GM11168 (cell line): ENCODE measurements around the gene DENND1B.
"Not testable (repeated sequence)": the region's sequence is repeated elsewhere in the genome, so short reads cannot be mapped to it uniquely, and the experiment has no call there.

ENCODE experiments used
- in situ Hi-C: fragments of 300-500 bp; cut with MboI; formaldehyde crosslinking; loops from one replicate; pipeline ENCODE4 v1.12.0; 2022; ENCODE audit warnings: low sequenced_read_pairs; ENCODE audit not compliant: unreplicated experiment

The DENND1B gene

GRCh38 chr1:197787056-197787455, 11.8 kb upstream of the DENND1B start:
- in situ Hi-C loops = no loop called here

GRCh38 chr1:197786280-197786679, 11.0 kb upstream of the DENND1B start:
- in situ Hi-C loops = no loop called here

DNA sequence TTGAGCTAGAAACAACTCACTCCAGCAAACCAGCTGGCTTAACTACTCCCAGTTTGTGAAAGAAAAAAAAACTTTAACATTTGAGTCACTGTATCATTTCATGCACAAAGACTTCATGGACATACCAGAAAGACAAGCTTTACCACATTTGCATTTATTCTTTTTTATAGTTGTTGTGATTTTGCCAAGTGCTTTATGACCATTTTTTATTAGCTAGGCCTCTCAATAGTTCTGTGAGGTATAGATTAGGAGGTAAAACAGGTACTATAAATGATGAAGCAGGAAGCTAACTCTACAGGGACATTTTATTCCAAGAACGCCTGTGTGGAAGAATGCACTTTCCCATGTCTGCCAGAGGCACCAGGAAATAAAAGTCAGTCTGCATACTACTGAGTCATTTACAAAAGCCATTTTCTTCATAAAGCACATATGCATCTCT, 8.2 kb upstream of the DENND1B start:
- in situ Hi-C loops = no loop called here

- in situ Hi-C loops = no loop called here
Observed at GRCh38 chr1:197782722-197783360, 7.6 kb upstream of the DENND1B start.

GRCh38 chr1:197781968-197782721, 6.9 kb upstream of the DENND1B start:
- in situ Hi-C loops = no loop called here

- in situ Hi-C loops = no loop called here
Observed at GRCh38 chr1:197779921-197780320, 4.6 kb upstream of the DENND1B start.

DNA sequence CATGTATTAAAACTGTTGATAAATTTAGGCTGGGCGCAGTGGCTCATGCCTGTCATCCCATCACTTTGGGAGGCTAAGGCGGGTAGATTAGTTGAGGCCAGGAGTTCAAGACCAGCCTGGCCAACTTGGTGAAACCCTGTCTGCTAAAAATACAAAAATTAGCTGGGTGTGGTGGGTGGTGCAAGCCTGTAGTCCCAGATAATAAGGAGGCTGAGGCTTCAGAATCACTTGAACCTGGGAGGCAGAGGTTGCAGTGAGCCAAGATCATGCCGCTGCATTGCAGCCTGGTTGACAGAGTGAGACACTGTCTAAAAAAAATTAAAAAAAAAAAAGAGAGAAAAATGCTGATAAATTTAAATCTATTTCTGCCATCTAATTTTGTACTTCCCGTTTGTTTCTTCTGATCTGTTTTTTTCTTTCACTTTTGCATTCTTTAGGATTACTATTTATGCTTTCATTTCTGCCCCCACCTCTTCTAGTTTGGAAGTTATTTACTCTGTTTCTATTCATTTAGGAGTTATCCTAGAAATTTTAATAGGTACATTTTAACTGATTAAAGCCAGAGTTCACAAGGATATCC, 3.2 kb upstream of the DENND1B start:
- in situ Hi-C loops = no loop called here

- in situ Hi-C loops = no loop called here
Observed at GRCh38 chr1:197776351-197777105, 1.2 kb upstream of the DENND1B start.

GRCh38 chr1:197774466-197775281, 606 bp downstream of the DENND1B start:
- in situ Hi-C loops = no loop called here

- in situ Hi-C loops = no loop called here
Observed at GRCh38 chr1:197773856-197774255, 1.4 kb downstream of the DENND1B start.

DNA sequence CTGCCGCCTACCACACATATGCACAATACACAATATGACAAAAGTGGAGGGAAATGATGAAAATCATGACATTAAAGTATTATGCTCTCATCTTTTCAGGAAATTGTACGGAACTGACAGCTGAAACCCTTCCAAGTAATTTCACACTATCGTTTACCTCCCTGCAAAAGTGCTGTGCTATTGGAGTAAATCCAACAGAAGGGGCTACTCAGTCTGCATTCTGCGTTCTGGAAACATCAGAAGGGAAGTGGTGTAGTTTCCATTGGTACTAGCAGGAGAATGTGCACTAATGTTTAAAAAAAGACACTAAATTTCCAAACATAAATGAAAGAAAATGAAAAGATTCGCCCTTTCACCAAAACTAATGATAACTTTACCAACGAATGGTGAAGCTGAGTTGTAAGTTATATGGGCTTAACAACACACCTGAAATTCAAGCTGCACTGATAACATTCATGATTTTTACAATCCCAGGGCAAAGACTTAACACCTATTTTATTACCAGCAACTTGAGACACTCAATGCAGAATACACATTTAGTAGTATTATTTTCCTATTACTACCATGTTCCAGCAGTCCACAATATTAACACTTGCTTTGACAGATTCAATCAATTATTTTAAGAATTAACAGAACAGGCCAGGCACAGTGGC, 3.2 kb downstream of the DENND1B start:
- in situ Hi-C loops = no loop called here

DNA sequence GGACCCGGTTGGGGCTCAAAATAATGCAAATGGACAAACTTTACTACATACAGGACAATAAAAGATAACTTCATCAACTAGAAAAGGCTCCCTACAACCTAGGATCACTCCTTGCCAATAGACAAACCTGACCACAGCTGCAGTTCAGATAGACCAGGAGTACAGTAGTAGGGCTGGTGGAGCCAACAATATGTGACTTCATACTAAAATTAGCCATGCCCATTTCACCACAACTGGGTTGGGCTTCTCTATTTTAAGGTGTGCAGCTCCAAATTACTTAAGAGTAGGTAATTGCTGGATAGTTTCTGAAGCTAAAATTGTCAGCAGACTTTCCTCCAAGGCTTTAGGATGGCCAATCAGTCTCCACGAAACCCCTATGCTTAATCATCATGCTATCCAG, 3.9 kb downstream of the DENND1B start:
- in situ Hi-C loops = no loop called here

DNA sequence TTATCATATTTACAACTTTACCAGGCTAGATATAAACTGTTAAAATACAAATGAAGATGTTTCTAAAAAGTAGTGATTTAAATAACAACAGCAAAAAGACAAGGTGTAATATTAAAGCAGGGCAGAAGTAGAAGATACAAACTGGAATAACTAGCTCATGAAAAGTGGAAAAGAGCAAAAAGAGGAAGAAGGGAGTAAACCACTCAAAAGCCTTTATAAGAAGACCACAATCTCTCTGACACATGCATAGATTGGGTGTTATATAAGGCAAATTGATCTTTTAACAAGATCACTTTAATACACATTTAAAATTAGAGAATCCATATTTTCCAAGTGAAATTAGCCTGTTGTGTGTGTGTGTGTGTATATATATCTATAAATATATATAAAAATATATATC, 5.0 kb downstream of the DENND1B start:
- in situ Hi-C loops = no loop called here

DNA sequence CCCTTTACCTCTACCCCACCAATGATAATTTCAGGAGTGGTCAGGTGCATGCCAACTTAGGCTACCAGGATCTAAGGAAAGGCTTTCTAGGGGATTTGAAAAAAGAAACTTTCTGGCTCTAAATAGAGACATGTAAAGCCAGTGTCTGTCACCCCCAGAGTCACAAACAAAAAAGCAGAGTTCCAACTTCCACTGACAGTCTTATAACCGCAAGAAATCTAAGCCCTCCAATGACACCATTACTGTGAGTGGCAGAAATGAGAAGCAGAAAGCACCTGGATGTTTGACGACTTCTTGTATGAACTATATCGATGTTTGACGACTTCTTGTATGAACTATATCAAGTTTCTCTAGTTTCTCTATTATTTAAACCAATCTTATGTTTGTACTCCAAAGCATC, 6.0 kb downstream of the DENND1B start:
- in situ Hi-C loops = no loop called here

GRCh38 chr1:197768014-197768805, 7.1 kb downstream of the DENND1B start:
- in situ Hi-C loops = no loop called here

DNA sequence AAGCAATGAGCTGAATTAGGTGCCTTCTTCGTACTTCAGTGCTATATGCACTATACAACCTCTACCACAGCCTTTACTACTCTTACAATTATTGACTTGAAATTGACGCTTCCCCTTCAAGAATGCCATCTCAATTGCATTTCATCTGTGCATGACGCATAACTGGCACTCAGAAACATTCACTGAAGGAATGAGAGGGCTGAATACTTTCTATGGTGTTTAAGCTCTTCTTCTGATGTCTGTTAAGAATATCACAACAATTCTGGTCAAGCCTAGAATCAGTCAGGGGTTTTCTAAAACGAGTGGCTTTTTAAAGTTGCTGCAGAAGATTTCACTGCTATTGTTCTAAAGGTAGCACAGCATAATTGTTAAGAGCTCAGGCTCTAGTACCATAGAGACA, 11.5 kb downstream of the DENND1B start:
- in situ Hi-C loops = no loop called here

DNA sequence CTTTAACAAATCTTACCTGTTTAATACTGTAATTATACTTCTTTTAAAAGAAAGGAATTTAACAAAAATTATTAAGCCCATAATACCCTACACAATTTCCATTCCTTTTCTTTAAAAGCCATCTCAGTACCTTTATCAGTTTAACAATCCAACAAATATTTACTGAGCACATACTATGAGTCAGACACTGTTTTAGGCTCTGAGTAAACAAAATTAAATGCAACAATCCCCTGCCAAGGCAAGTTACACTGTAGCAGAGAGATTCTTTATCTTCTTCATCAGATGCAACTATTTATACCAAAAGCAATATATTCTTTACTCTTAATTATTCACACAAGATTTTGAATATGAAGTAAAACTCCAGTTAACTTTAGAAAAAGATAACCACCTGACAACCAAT, 12.0 kb downstream of the DENND1B start:
- in situ Hi-C loops = no loop called here

GRCh38 chr1:197761654-197762053, 13.6 kb downstream of the DENND1B start:
- in situ Hi-C loops = no loop called here

DNA sequence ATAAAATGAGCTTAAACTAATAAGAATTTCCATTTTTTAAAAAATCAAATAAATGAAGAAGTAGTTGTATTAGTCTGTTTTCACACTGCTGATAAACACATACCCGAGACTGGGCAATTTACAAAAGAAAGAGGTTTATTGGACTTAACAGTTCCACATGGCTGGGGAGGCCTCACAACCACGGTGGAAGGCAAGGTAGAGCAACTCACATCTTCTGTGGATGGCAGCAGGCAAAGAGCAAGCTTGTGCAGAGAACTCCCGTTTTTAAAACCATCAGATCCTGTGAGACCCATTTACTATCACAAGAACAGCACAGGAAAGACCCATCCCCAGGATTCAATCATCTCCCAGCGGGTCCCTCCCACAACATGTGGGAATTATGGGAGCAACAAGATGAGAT, 19.7 kb downstream of the DENND1B start:
- in situ Hi-C loops = not testable (repeated sequence)
